ENCODE results near the gene SMKR1.

GRCh38 chr7:129492391-129492790, 9.9 kb upstream of the SMKR1 start:
- TF ChIP-seq CTCF (IDR thresholded peaks at IDR 0.05) (no peak), POLR2A (IDR thresholded peaks at IDR 0.05) (no peak)

Measured in adrenal gland (tissue), 5 donors.